Muscle of leg (tissue), 11 donors: ENCODE data around the gene KCNH2. TPM values are rescaled to one million over a fixed set of nuclear protein-coding genes. Genes with fewer than 3 reads are reported as not detected.

Source experiments
- DNase-seq: peaks from one replicate; pipeline ENCODE4 v3.0.0; 2013
- H3K27ac ChIP-seq: one replicate; pipeline ENCODE4 v1.5.1; 2013; ENCODE audit warnings: mild to moderate bottlenecking, low read length, control low read depth
- H3K27me3 ChIP-seq: one replicate; pipeline ENCODE4 v1.6.1; 2013; ENCODE audit warnings: low read length; ENCODE audit not compliant: control insufficient read depth, insufficient read depth
- H3K36me3 ChIP-seq: one replicate; pipeline ENCODE4 v1.6.1; 2013; ENCODE audit warnings: low read length; ENCODE audit not compliant: control insufficient read depth, insufficient read depth
- H3K4me1 ChIP-seq: one replicate; pipeline ENCODE4 v1.6.1; 2013; ENCODE audit warnings: low read length; ENCODE audit not compliant: control insufficient read depth, insufficient read depth
- H3K4me3 ChIP-seq: one replicate; pipeline ENCODE4 v1.5.1; 2013; ENCODE audit warnings: low read length, control low read depth
- H3K9me3 ChIP-seq: replicated peaks from 2 replicates; pipeline ENCODE4 v1.6.1; 2013; ENCODE audit warnings: low read depth, low read length; ENCODE audit not compliant: control insufficient read depth
- WGBS: methylation state at CpG from one replicate; pipeline ENCODE4 v1.1.5; 2013; ENCODE audit warnings: missing lambda C conversion rate; ENCODE audit not compliant: insufficient coverage; 5-methylcytosine and 5-hydroxymethylcytosine counted together
- polyA plus RNA-seq, 8 donors: library from polyadenylated mRNA; unstranded; fragments of 120-200 nt; gene quantifications; one replicate each; pipeline versions ENCODE4 v1.2.1 to v1.2.3, GENCODE V29; 2013; ENCODE audit warnings: inconsistent platforms in 1 of 8, low replicate concordance in 1 of 8; ENCODE audit not compliant: insufficient read length in 8 of 8, insufficient read depth in 1 of 8
- total RNA-seq: library from RNA; stranded (reverse); fragments of 120-200 nt; gene quantifications from one replicate; pipeline ENCODE4 v1.2.4, GENCODE V29; 2013

Gene KCNH2
- total and polyA plus RNA-seq, 9 donors = 9.7 to 26.9 (median 19.6) TPM

- Histone ChIP-seq H3K4me3 (no peak overlapping the region), H3K27ac (no peak overlapping the region), H3K4me1 (peaks cover 58% of the 10 kb centered on the region), H3K27me3 (peaks cover 17% of the 10 kb centered on the region), H3K36me3 (no peaks in the 10 kb centered on the region), H3K9me3 (no peaks in the 10 kb centered on the region)
- no peak for DNase-seq
- WGBS = no CpG with 5 or more reads among the region's 2 CpGs
Measured at GRCh38 chr7:150962290-150962552, 15.9 kb downstream of the KCNH2 start.

- WGBS = 62% methylated on average over 11 of the region's 17 CpGs
- peaks cover 63% of the 10 kb centered on the region for H3K4me1 ChIP-seq
- H3K4me3 ChIP-seq = no peak overlapping the region
- H3K36me3 ChIP-seq = no peaks in the 10 kb centered on the region
- peaks cover 17% of the 10 kb centered on the region for H3K27me3 ChIP-seq
- no peak for DNase-seq
- no peak overlapping the region for H3K27ac ChIP-seq
- H3K9me3 ChIP-seq = no peaks in the 10 kb centered on the region
Measured at GRCh38 chr7:150961510-150962289, 16.4 kb downstream of the KCNH2 start.

- H3K4me1 ChIP-seq = peaks cover 66% of the 10 kb centered on the region
- H3K9me3 ChIP-seq = no peaks in the 10 kb centered on the region
- no peak overlapping the region for H3K27ac ChIP-seq
- no peak overlapping the region for H3K4me3 ChIP-seq
- H3K27me3 ChIP-seq = peaks cover 17% of the 10 kb centered on the region
- H3K36me3 ChIP-seq = no peaks in the 10 kb centered on the region
- no peak for DNase-seq
- 73% methylated on average over 20 of the region's 24 CpGs for WGBS
Measured at GRCh38 chr7:150959739-150960734, 18.1 kb downstream of the KCNH2 start.

- 100% methylated on average over 1 of the region's 3 CpGs for WGBS
- DNase-seq = no peak
- Histone ChIP-seq H3K27me3 (peaks cover 17% of the 10 kb centered on the region), H3K9me3 (no peaks in the 10 kb centered on the region), H3K27ac (no peak overlapping the region), H3K36me3 (peaks cover 3% of the 10 kb centered on the region), H3K4me1 (peaks cover 66% of the 10 kb centered on the region), H3K4me3 (no peak overlapping the region)
Measured at GRCh38 chr7:150959081-150959480, 19.0 kb downstream of the KCNH2 start.

GRCh38 chr7:150958597-150958996, 19.5 kb downstream of the KCNH2 start:
- Histone ChIP-seq H3K9me3 (no peaks in the 10 kb centered on the region), H3K27ac (no peak overlapping the region), H3K27me3 (peaks cover 17% of the 10 kb centered on the region), H3K36me3 (peaks cover 4% of the 10 kb centered on the region), H3K4me1 (peaks cover 66% of the 10 kb centered on the region), H3K4me3 (no peak overlapping the region)
- no peak for DNase-seq
- WGBS = 87% methylated on average over 10 of the region's 13 CpGs

GRCh38 chr7:150958062-150958552, 20.0 kb downstream of the KCNH2 start:
- Histone ChIP-seq H3K9me3 (no peaks in the 10 kb centered on the region), H3K4me1 (peaks cover 66% of the 10 kb centered on the region), H3K27me3 (peaks cover 17% of the 10 kb centered on the region), H3K27ac (no peak overlapping the region), H3K4me3 (no peak overlapping the region), H3K36me3 (peaks cover 4% of the 10 kb centered on the region)
- 17% methylated on average over 65 of the region's 74 CpGs for WGBS
- no peak for DNase-seq

GRCh38 chr7:150957133-150958020, 20.7 kb downstream of the KCNH2 start:
- H3K27me3 ChIP-seq = peaks cover 17% of the 10 kb centered on the region
- peaks cover 59% of the 10 kb centered on the region for H3K4me1 ChIP-seq
- 69% methylated on average over 23 of the region's 26 CpGs for WGBS
- no peak overlapping the region for H3K4me3 ChIP-seq
- H3K27ac ChIP-seq = no peak overlapping the region
- H3K9me3 ChIP-seq = no peaks in the 10 kb centered on the region
- peaks cover 7% of the 10 kb centered on the region for H3K36me3 ChIP-seq
- no peak for DNase-seq

GRCh38 chr7:150956395-150957132, 21.6 kb downstream of the KCNH2 start:
- no peaks in the 10 kb centered on the region for H3K9me3 ChIP-seq
- DNase-seq = no peak
- 90% methylated on average over 7 of the region's 9 CpGs for WGBS
- H3K27ac ChIP-seq = peak overlapping the region; percentile 69
- H3K27me3 ChIP-seq = peaks cover 17% of the 10 kb centered on the region
- H3K4me1 ChIP-seq = peaks cover 51% of the 10 kb centered on the region
- no peak overlapping the region for H3K4me3 ChIP-seq
- H3K36me3 ChIP-seq = peaks cover 15% of the 10 kb centered on the region
